ENCODE results near the gene COMMD9.

- no peak for TF ChIP-seq POLR2A (IDR thresholded peaks at IDR 0.05)
- TF ChIP-seq POLR2AphosphoS5 (IDR thresholded peaks at IDR 0.05; ENCODE audit: insufficient read depth in 1 of 2, low read depth in 1 of 2) = no peak
Measured at GRCh38 chr11:36333897-36334296, 44.7 kb upstream of the COMMD9 start.
